Stimulated activated naive CD4-positive, alpha-beta T cell treated with Interleukin-2 at 50 U/mL for 16 hours (primary cell): Measurements from ENCODE around the gene LRRC74B.

ENCODE experiments used
- DNase-seq: peaks from one replicate; lab custom pipeline; 2025; lab: John Stamatoyannopoulos, UW

Gene LRRC74B

DNA sequence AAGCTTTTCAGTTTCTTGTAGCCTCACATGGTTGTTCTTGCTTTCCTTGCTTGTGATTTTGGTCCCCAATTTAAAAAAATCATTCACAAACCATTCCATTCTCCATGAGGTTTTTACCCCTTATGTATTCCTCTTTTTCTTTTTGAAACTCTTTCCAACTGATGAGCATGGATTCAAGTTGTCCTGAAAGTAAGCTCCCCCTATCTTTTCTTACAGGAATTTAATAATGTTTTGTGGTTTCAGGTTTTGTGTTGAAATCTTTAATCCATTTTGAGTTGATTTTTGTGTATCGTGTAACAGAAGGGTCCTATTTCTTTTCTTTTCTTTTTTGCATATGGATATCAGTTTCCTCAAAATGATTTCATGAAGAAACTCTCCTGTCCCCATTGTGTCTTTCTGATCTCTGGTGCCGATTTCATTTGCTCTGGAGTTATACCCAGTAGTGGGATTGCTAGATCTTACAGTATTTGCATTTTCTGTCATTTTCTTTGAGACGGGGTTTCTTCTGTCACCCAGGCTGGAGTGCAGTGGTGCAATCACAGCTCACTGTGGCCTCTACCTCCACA lies 58.5 kb downstream of the LRRC74B start:
- DNase-seq = no peak

- no peak for DNase-seq
Measured at GRCh38 chr22:21105294-21105693, 59.5 kb downstream of the LRRC74B start.

DNA sequence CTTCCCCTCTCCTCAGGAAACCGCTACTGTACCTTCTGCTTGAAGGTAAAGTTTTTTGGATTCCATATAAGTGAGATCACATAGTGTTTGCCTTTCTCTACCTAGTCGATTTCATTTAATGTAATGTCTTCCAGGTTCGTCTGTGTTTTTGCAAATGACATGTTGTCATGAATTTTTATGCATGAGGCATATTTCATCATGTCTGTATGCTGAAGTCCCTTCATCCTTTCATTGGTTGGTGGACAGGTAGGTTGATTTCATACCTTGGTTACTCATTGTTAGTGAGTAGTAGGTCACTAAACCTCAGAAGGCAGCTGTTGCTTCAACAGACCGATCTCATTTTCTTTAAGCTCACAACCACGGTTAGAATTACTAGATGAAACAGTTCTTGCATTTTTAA lies 60.3 kb downstream of the LRRC74B start:
- no peak for DNase-seq

DNA sequence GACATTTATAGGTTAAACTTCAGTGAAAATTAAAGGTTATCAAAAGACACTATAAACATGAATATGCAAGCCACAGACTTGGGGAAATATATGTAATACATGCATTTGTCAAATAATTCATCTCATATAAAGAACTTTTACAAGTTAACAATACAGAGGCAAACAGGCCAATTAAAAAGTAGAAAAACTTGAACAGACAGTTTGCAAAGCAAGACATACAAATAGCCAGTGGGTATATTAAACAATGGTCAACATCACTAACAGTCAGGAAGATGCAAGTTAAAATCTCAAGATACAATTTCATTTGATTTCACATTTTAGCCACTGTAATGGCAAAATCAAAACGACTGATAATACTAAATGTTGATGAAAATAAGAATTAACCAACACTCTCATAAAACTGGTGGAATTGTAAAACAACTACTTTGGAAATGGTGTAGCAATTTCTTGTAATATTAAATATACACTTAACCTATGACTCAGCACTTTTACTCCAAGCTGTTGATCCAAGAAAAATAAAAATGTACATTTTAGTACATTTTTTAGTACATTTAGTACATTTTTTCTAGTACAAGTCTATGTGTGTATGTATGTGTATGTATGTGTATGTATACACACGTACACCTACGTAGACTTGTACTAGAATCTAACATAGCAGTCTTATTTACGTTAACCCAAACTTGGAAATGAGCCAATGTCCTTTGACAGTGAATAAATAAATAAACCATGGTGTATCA lies 62.8 kb downstream of the LRRC74B start:
- DNase-seq = no peak
